GM19240 (cell line): ENCODE measurements around the gene CPT1B.
A peak's percentile ranks its signal among the peaks of the same experiment; 100 is the strongest.
"Not testable (repeated sequence)": the region's sequence is repeated elsewhere in the genome, so short reads cannot be mapped to it uniquely, and the experiment has no call there.

ENCODE experiments used
- DNase-seq: peaks from one replicate; pipeline ENCODE4 v3.0.0; 2011; ENCODE audit warnings: low spot score; ENCODE audit not compliant: insufficient read length

CPT1B gene

DNA sequence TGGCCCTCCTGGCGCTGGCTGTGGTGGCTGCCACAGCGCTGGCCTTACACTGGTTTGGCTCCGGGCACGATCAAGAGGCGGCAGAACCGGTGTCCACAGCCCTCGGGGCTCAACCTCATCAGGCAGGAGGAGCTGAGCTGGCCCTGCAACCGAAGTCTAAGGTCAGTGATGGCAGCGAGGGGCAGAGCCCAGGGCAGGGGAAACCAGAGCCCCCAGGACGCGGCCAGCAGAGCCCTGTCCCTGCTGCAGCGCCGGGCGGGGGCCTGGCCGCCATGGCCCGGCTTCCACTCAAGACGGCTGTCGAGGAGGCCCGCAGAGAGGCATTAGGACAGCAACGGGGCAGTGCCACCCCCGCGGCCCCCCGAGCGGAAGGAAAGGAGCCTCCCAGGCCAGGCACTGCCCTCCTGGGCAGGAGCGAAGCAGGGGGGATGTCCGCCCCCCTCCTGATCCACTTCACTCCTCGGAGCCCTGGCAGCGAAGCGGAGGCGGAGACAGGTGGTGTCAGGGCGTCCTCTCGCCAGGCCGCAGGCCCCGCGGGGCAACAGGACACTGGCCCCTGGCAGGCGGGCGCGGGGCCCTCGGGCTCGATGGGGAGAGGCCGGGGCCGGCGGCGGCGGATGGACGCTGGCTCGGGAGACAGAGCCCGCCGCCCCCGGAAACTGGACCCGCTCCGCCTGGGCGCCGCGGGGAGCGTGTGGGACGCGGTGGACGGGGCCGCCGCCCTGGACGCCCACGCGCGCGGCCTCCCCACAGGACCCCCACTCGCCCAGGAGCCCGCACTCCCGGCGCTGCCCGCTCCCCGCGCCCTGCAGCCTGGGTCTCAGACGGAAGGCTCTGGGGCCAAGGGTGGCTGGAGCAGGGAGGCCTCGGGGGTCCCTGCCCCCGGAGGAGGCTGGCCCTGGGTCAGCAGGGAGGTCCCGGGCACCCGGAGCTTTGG, 31.6 kb downstream of the CPT1B start:
- DNase-seq: no peak

- DNase-seq: no peak
These were observed 32.5 kb downstream of the CPT1B start, which contains the start of gene KLHDC7B for GRCh38 chr22:50545522-50546325. TSS of gene KLHDC7B (plus strand) at chr22:50545899. CDS start at chr22:50546244, 345 bp downstream.

- no peak for DNase-seq
These were observed 33.4 kb downstream of the CPT1B start for GRCh38 chr22:50544746-50545253.

GRCh38 chr22:50544078-50544745, 34.0 kb downstream of the CPT1B start:
- peak; percentile 86 for DNase-seq

GRCh38 chr22:50542416-50542927, 35.8 kb downstream of the CPT1B start:
- no peak for DNase-seq

DNA sequence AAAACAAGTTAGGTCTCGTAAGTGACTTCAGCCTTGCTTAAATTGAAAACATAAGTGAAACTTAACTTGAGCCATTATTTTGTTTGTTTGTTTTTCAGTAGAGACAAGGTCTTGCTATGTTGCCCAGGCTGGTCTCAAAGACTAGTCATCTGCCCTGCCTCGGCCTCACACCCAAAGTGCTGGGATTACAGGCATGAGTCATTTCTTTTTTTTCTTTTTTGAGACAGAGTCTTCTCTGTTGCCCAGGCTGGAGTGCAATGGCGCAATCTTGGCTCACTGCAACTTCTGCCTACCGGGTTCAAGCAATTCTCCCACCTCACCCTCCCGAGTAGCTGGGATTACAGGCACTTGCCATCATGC, 36.6 kb downstream of the CPT1B start:
- not testable (repeated sequence) for DNase-seq

- no peak for DNase-seq
These were observed 37.8 kb downstream of the CPT1B start for GRCh38 chr22:50540381-50540780.

GRCh38 chr22:50537765-50538164, 40.5 kb downstream of the CPT1B start:
- no peak for DNase-seq

GRCh38 chr22:50536226-50536625, 42.0 kb downstream of the CPT1B start:
- DNase-seq: no peak

DNA sequence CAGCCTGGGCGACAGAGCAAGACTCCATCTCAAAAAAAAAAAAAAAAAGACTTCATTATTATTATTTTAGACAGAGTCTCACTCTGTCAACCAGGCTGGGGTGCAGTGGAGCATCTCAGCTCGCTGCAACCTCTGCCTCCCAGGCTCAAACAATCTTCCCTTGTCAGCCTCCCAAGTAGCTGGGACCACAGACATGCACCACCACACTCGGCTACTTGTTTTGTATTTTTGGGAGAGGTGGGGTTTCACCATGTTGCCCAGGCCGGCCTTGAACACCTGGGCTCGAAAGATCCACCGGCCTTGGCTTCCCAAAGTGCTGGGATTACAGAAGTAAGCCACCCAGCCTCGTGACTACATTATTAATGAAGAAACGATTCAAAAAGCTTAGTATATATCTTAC, 43.1 kb downstream of the CPT1B start:
- DNase-seq: no peak

DNA sequence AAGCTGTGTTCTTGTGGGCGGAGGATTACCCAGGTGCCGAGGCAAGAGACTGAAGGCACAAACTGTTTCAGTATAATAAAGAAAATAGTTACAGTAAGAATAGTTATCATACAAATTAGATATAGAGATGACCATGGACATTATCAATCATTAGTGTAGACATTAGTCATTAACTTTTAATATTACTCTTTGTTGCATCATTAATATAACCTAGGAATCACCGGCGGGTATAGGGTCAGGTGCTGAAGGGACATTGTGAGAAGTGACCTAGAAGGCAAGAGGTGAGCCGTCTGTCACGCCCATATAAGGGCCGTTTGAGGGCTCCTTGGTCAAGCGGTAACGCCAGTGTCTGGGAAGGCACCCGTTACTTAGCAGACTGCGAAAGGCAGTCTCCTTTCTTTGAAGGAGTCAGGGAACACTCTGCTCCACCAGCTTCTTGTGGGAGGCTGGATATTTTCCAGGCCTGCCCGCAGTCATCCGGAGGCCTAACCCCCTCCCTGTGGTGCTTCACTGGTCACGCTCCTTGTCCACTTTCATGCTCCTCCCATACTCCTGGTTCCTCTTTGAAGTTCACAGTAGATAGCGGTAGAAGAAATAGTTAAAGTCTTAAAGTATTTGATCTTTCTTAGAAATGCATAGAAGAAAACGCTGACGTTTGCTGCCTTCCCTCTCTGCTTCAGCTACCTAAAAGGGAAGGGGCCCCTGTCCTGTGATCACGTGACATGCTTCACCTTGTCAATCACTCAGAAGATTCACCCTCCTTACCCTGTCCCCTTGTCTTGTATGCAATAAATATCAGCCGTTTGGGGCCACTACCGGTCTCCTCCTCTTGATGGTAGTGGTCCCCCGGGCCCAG, 44.1 kb downstream of the CPT1B start:
- DNase-seq: not testable (repeated sequence)

- no peak for DNase-seq
These were observed 45.1 kb downstream of the CPT1B start for GRCh38 chr22:50532824-50533796.

DNA sequence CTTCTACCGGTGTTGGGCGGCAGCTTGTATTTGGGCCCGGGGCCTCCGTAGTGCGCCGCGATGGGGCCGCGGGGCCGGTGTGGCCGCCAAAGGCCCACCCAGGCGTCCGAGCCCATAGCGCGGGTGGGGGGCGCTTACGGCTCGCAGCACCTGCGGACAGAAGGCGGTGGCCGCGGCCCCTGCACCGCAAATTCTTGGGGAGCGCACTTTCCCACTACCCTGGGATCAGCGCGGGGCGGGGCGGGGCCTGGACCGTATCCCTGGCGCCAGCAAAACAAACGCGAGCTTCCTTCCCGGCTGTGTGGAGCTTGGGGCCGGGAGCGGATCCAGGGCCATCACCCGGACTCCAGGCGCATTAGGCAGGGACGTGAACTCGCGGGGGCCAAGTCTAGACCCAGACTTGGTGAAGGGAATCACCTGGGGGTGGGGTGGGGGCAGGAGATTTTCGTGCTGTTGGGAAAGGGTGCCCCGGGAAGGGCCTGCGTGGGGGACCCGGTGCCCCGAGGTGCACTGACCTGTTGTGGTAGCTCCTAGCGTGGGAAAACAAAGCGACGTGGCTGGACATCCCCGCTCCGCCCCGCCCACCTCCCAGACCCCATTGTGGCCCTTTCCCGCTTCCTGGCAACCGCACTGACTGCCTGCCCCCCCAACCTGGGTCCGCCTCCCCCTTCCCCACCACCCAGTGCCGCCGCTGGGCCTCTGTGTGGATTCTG, 46.1 kb downstream of the CPT1B start:
- no peak for DNase-seq

GRCh38 chr22:50531546-50531961, 46.7 kb downstream of the CPT1B start:
- no peak for DNase-seq

DNA sequence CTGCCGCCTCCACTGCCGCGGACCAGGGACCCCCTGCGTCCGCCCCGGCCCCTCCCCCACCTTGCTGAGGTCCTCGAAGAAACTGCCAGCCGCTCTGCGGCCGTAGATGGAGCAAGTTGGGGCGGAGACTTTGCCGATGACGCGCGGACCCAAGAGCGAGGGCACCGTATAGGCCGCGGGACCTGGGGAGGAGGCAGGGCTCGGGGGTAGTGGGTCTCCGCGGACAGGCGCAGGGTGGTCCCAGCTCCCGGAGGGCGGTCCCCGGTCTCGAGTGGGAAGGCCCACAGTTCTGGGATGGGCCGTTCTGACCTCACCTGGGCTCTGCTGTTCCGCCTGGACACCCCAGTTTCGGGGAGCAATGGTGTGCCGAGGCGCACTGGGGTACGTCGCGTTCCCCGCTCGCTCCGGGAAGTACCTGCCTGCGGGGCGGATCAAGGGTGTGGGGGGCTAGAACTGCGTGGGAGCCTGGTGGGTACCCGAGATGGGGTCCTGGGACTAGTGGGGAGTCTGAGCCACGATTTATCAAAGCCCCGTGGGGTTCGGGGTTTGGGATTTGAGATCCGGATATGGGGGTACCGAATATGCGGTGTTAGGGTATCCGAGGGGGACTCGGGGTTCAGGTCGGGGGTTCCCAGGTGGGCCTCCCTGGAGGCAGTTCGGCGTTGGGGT, 47.2 kb downstream of the CPT1B start:
- no peak for DNase-seq

GRCh38 chr22:50530580-50530876, 47.7 kb downstream of the CPT1B start:
- no peak for DNase-seq

DNA sequence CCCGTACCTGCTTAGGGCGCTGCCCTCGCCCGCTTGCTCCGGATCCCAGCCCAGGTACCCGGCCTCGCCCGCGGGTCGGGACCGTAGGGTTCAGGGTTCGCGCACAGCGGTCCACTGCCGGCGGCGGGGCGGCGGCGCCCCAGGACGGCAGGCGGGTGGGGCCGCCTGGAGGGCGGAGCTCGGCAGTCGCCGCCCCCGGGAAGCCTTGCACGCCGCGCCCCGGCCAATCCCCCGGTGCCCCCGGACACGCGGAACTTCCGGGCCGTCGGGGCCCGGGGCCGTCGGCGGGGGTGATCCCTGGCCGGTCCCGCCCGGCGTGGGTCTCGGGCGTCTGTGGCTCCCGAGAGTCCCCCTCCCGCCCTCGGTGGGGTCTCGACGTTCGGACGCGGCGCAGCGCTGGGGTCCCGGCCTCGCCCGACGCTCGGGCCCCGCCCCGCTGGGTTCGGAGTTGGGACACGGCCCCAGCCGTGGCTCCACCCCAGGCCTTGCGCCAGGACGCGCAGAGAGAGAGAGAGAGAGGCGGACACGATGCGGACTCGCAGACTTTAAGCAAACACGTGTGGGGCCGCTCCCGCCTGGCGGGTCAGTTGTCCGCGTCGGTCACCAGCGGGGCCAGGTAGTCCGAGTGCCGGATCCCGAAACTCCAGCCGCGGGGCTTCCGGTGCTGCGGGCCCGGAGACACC, 48.2 kb downstream of the CPT1B start, which contains the start of gene TYMP:
Gene TYMP, minus strand, starts transcription at position 116 of the 683 bp plus-strand sequence. CDS start 303 bp downstream, outside the sequence.
- no peak for DNase-seq
